Activated T-helper 9 cell treated with anti-CD3 and anti-CD28 coated beads, Interleukin-2, amount 50 U/mL, for 16 hours (primary cell): Measurements from ENCODE around the gene CTNND2.
"Not testable (repeated sequence)": the region's sequence is repeated elsewhere in the genome, so short reads cannot be mapped to it uniquely, and the experiment has no call there.

Experiments used
- DNase-seq: peaks from one replicate; pipeline ENCODE4 v3.0.0-alpha.2; 2020; ENCODE audit warnings: low read depth

CTNND2 gene

GRCh38 chr5:11679676-11680075 lies 224.6 kb downstream of the CTNND2 start:
- no peak for DNase-seq

GRCh38 chr5:11675184-11675583 lies 229.1 kb downstream of the CTNND2 start:
- no peak for DNase-seq

- no peak for DNase-seq
These were observed 231.7 kb downstream of the CTNND2 start for GRCh38 chr5:11672385-11673085.

- DNase-seq = no peak
These were observed 245.9 kb downstream of the CTNND2 start for GRCh38 chr5:11658376-11658775.

- DNase-seq = no peak
These were observed 247.3 kb downstream of the CTNND2 start for GRCh38 chr5:11656916-11657315.

- no peak for DNase-seq
These were observed 248.6 kb downstream of the CTNND2 start for GRCh38 chr5:11655681-11656080.

GRCh38 chr5:11650936-11651335 lies 253.3 kb downstream of the CTNND2 start:
- DNase-seq = no peak

GRCh38 chr5:11646141-11646540 lies 258.1 kb downstream of the CTNND2 start:
- DNase-seq = no peak

- no peak for DNase-seq
These were observed 261.8 kb downstream of the CTNND2 start for GRCh38 chr5:11642438-11642837.

- no peak for DNase-seq
These were observed 263.9 kb downstream of the CTNND2 start for GRCh38 chr5:11640158-11640873.

GRCh38 chr5:11622785-11623184 lies 281.5 kb downstream of the CTNND2 start:
- no peak for DNase-seq

- no peak for DNase-seq
These were observed 284.1 kb downstream of the CTNND2 start for GRCh38 chr5:11620172-11620571.

- no peak for DNase-seq
These were observed 284.8 kb downstream of the CTNND2 start for GRCh38 chr5:11619339-11620024.

- DNase-seq = no peak
These were observed 287.2 kb downstream of the CTNND2 start for GRCh38 chr5:11617080-11617479.

- not testable (repeated sequence) for DNase-seq
These were observed 287.6 kb downstream of the CTNND2 start for GRCh38 chr5:11616624-11617023.

- no peak for DNase-seq
These were observed 293.2 kb downstream of the CTNND2 start for GRCh38 chr5:11611011-11611410.

- DNase-seq = no peak
These were observed 294.5 kb downstream of the CTNND2 start for GRCh38 chr5:11609570-11610303.

GRCh38 chr5:11608530-11608929 lies 295.7 kb downstream of the CTNND2 start:
- DNase-seq = no peak

- DNase-seq = no peak
These were observed 296.2 kb downstream of the CTNND2 start for GRCh38 chr5:11607944-11608483.

- no peak for DNase-seq
These were observed 301.9 kb downstream of the CTNND2 start for GRCh38 chr5:11602298-11602697.

- no peak for DNase-seq
These were observed 304.7 kb downstream of the CTNND2 start for GRCh38 chr5:11599499-11599898.

GRCh38 chr5:11596657-11597071 lies 307.6 kb downstream of the CTNND2 start:
- DNase-seq = no peak
